GM21825 (cell line): ENCODE results near the gene INSRR.

Source experiments
- ATAC-seq: cut with Tn5 transposase; IDR thresholded peaks from one replicate; pipeline ENCODE4 v1.9.1; 2021; ENCODE audit warnings: mild to moderate bottlenecking, moderate library complexity; ENCODE audit not compliant: unreplicated experiment

Gene INSRR

DNA sequence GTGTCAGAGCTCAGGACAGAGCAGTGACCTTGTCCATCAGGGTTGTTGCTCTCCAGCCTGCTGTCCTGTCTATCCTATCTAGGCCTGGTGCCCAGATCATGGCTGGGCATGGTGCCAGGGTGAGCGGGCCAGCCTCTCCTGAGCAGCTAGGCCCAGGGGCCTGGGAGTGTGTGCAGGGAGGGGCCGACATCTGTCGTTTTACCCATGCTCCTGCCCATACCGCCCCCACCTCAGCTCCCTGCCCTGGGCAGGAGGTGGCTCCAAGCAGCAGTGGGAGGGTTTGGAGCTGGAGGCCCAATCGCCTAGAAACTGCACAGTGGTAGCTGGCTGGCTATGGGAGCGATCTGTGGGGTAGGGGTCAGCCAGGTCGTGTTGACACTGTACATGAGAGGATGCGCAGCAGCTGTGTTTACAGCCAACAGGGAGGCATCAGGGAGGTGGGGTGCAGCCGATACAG is 6.5 kb downstream of the INSRR start:
- no peak for ATAC-seq

DNA sequence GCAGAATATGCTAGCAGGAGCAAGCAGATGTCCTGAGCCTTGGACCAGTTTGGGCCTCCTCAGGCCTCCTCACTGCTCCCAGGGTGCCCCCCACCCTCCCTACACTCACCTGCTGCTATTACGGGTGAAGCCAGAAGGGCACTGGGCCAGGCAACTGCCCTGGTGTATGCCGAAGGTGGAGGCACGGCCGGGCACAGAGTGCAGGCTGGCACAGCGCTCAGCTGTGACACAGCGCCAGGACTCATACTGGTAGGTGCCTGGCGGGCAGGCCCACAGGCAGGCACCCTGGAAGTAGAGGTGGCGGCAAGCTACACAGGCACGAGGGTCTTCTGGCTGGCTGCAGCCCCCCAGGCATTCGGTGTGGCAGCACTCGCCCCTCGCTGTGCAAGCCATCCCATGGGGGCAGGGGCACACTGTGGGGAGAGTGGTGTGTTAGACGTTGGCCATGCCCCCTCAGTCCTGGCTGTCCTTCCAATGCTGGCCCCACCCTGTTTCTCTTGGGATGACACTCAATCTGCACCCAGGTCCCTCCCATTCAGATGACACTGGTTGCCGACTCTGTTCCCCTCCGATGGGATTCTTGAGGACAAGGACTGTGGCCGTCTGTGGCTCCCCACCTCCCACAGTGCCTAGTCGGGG is 7.0 kb downstream of the INSRR start:
- ATAC-seq = no peak

- no peak for ATAC-seq
These were observed 9.8 kb downstream of the INSRR start for GRCh38 chr1:156849151-156849496.

DNA sequence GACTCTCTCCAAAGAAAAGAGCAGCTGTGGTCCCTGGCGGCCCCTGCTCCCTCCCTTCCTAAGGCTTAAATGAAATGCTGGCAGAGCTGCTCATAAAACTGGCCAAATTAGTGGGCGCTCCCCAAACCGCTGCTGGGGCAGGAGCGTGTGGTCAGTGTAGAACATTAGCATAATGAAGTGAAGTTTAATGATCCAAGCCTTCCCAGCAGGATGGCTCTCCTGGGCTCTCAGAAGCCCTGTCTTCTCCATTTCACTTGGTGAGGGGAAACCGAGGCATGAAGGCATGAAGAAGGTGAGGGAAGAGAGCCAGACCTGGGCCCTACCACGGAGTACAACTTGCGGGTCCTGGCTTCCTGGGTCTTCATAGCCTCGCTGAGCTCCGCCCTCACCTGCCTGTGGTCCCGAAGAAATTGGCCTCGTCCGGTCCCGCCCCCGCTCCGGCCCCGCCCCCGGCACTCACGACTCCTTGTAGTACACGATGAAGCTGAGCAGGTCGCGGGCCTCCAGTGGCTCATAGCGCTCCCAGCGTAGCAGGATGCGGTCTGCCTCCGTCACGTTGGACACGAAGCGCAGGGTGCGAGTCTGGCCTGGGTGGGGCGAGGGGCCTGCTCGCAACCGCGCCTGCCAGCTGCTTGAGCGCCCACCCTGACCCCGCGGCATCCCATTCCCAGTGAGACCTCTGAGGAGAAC is 10.3 kb downstream of the INSRR start:
- no peak for ATAC-seq

- no peak for ATAC-seq
These were observed 11.1 kb downstream of the INSRR start for GRCh38 chr1:156847591-156848460.

GRCh38 chr1:156846643-156847042 is 12.3 kb downstream of the INSRR start:
- no peak for ATAC-seq

- no peak for ATAC-seq
These were observed 12.9 kb downstream of the INSRR start for GRCh38 chr1:156845953-156846545.

- ATAC-seq = no peak
These were observed 13.6 kb downstream of the INSRR start for GRCh38 chr1:156845055-156845952.

DNA sequence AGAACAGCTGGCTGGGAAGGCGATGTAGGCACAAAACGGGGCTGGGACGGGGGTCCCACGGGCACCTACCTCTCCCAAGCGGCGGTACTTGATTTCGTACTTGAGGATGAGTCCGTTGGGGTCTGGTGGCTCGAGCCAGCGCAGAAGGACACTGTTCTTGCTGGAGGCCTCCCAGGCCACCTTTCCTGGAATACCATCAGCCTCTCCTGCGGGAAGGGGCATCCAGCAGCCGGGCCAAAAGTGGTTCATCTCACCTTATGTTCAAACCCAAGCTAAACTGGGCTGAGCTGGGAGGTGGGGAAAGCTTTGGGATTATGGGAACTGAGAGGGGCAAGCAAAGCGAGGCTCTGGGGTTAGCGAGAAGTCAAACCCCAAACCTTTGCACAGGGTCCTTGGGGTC is 14.3 kb downstream of the INSRR start:
- ATAC-seq = no peak

DNA sequence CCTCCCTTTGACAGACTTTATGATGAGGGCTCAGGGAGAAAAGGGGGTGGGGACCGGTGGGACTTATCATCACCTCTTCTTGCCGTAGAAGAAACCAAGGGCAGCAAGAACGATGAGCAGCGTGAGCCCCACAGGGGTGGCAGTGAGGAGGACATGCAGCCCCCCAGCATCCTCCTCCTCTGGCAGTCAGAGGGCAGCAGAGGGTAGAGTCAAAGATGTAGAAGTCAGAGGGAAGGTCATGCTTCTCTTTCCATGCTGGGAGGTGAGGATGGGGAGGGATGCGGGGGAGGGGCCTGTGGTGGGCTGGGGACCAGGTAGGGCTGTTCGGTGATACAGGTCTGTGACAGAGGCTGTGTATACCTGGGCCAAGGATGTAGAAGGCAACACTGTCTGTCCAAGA is 14.8 kb downstream of the INSRR start:
- ATAC-seq = no peak

DNA sequence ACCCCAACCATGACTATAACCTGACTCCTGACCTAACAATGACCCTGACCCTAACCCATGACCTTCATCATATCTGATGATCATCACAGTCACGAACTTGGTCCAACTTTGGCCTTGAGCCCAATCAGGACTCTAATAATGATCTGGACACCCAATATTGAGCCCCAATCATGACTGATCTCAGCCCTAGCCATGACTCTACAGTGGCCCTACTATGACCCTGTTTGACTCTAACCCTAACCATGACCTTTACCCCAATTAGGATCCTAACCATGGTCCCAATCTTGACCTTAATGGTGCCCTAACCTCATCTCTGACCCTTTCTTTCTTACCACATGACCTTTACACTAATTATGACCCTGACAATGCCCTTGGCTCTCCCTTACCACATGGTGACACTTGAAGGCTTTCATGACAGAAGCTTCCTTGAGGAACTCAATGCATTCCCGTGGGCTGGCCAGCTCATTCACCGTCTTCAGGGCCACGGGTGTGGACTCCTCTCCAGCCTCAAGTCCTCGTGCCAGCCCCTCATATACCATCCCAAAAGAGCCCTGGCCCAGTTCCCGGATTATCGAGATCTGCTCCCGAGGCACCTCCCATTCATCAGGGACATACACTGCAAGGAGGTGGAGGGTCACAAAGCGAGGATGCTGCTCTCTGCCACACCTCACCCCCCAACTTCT is 16.2 kb downstream of the INSRR start:
- ATAC-seq = no peak

DNA sequence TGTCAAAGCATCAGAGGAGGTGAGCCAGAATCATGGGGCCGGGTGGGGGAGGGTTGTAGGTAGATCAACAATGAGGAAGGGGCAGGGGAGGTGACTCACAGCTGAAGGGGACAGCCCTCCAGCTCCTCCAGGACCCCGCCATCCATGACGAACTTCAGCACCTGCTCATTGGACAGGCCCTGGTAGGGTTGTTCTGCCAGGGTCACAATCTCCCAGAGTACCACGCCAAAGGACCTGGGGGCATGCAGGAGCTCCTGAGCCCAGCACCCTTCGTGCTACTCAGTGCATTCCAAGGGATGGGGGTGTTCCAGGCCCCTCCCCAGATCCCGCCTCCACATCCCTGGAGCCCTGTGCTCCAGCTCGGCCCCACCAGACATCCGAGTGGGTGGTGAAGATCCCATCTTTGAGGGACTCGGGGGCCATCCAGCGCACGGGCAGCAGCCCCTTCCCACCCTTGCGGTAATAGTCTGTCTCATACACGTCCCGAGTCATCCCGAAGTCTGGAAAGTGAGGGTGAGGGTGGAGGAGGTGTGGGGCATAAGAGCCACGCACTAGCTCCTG is 17.5 kb downstream of the INSRR start:
- ATAC-seq = no peak

DNA sequence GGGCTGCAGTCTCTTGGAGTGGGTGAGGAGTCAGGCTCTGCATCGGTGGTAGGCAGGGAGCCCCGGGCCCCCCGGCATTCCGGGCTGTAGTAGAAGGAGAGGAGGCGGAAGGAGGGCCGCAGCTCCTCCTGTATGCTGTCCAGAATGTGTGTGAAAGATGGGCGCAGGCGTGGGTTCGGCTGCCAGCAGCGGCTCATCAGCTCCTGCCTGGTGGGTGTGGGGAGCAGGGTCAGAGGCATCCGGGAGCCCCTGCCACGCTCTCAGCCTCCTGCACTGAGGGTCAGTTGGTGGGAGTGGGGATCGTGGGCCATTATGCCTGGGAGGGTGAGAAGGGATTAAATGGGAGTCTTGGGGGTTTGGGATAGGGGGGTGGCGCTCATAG is 18.0 kb downstream of the INSRR start:
- ATAC-seq = no peak

- no peak for ATAC-seq
These were observed 18.6 kb downstream of the INSRR start for GRCh38 chr1:156840186-156840897.

DNA sequence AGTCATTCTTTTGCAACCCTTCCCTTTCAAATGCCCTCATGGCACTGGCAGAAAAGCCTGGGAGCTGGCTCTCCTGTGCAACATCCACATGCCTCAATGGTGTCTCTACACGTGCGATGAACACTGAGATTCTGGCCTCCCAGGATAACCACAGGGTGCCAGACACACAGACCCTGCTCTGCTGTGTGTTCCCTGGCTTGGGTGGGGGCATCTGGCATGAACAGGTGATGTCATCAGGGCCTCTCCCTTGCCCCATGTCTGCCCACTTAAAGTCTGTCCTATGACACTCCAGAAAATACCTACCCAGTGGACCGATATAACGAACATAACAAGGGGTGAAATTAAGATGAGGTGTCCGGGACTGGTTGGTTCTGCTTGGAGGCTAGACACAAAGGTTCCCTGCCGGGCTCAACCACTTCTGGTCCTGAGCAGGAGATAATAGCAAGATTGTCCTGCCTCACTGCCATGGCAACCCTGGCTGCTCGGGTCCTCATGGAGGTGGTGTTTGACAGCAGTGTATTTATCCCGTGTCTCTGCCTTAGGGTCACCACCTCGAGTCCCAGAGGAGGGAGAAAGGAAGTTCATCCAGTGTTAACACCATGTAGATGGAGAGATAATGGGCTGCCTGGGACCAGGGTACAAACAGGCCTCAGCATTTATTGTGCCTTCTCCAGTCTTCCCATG is 19.3 kb downstream of the INSRR start:
- ATAC-seq = no peak

- ATAC-seq = no peak
These were observed 19.9 kb downstream of the INSRR start for GRCh38 chr1:156838972-156839371.

DNA sequence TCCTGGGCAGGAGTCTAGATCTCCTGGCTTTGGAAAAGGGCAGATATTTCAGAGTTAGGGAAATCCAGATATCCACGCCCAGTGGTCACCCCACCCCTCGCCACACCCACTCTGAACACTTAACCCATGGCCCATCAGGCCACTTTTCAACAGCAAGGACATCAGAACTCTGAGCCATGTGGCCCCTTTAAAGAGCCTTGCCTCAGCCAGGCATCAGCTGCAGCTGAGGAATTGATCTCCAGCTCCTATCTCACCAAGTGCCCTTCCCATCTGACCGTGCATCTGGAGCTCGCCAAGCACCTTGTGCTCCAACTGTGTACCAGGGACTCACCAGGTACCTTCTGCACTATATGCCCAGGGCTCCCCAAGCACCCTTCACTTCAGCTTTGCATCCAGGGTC is 22.0 kb downstream of the INSRR start:
- no peak for ATAC-seq

DNA sequence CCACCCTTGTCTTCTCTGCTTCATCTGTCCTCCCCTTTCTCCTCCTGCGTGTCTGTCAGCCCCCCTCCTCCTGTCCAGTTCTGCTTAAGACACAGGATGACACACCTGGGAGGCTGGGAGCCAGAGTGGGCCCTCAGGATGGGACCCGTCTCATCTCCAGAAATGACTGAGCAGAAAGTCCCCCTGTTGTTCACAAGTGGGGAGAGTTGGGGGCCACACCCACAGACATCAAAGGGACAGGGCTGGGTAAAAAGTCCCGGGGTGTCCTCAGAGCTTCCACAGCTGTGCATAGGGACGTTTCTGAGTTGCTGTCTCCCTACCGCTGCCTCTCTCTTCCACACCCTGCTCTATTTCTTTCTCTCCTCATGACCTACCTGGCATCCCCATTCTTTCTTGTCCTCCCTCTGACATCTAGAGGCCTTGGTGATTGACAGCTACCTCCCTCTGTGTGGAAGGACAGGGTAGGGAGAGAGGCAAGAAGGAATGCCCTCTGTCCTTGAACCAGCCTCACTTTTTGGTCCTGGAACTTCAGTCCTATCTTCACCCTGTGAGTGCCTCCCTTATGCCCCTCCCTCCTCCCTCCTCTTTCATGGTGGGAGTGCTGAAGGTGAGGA is 22.8 kb downstream of the INSRR start:
- no peak for ATAC-seq
